ENCODE data around the gene KRT36. TPM values are rescaled to one million over a fixed set of nuclear protein-coding genes. Genes with fewer than 3 reads are reported as not detected.

Gene KRT36
- total and polyA plus RNA-seq, 2 of the 8 experiments (the other 6 are each of a cell fraction or from before 2014, with no cell fraction given), result not detected

DNA sequence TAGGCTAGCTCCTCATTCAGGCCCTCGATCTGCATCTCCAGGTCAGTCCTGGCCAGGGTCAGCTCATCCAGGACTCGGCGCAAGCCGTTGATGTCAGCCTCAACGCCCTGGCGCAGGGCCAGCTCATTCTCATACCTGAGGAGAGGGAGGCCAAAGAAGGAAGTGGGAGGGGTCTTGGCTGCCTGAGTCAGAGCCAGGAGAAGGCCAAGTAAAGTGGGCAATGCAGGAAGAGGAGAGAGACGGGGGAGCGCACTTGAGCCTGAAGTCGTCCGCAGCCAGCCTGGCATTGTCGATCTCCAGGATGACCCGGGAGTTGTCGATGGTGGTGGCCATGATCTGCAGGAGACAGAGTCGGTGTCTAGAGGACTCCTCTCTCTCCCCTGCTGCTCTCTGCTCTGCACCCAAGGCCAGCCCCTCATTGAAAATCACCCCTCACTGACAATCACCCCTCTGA lies 27.1 kb upstream of the KRT36 start:
- H3K4me2 ChIP-seq (ENCODE audit: insufficient read depth in 1 of 2, low read depth in 2 of 2, low read length in 2 of 2), result no peak overlapping the region
- H2AK5ac ChIP-seq (ENCODE audit: low read depth, low read length), result no peak overlapping the region
- no peak overlapping the region for H3K14ac ChIP-seq (ENCODE audit: insufficient read length)
- no peak for FAIRE-seq
- no peak overlapping the region for H2BK120ac ChIP-seq (replicated peaks; ENCODE audit: low read depth, low read length)
- no peaks in the 10 kb centered on the region; a peak in 1 of 7 replicates for H3K27me3 ChIP-seq (replicated peaks in 1 of 4; ENCODE audit: control insufficient read depth in 3 of 4, extremely low read depth in 1 of 4, insufficient read depth in 3 of 4, low read length in 3 of 4)
- no peak overlapping the region for H2BK20ac ChIP-seq (ENCODE audit: low read length)
- H4K91ac ChIP-seq (replicated peaks; ENCODE audit: insufficient read length, low read length), result no peak overlapping the region
- H4K5ac ChIP-seq (ENCODE audit: insufficient read length, low read depth, low read length), result no peak overlapping the region
- H3K23me2 ChIP-seq (ENCODE audit: low read depth, low read length), result no peaks in the 10 kb centered on the region; the same call in 1 of the 2 replicates
- H3K23ac ChIP-seq (ENCODE audit: insufficient read length), result no peak overlapping the region
- TF ChIP-seq EP300 (IDR thresholded peaks at IDR 0.05; ENCODE audit: borderline replicate concordance in 1 of 2, low read depth in 2 of 2, low read length in 2 of 2), result no peak
- no peak for TF ChIP-seq RFX5 (IDR thresholded peaks at IDR 0.05; ENCODE audit: borderline replicate concordance, low read depth, low read length)
- TF ChIP-seq TAF7 (optimal IDR thresholded peaks at IDR 0.05; ENCODE audit: borderline replicate concordance, low read depth, low read length), result no peak
- TF ChIP-seq BCL11A (IDR thresholded peaks at IDR 0.05; ENCODE audit: low read depth in 2 of 2, low read length in 2 of 2), result no peak
- no peak overlapping the region for H3K4me3 ChIP-seq (ENCODE audit: extremely low read depth in 1 of 4, insufficient read depth in 2 of 4, low read depth in 3 of 4, low read length in 4 of 4)
- H4K8ac ChIP-seq (ENCODE audit: extremely low read depth, insufficient read depth, low read length), result no peak overlapping the region
- H3K9me3 ChIP-seq (ENCODE audit: insufficient read depth in 2 of 2, low read depth in 1 of 2, low read length in 1 of 2), result no peaks in the 10 kb centered on the region
- H3K36me3 ChIP-seq (ENCODE audit: control insufficient read depth in 2 of 4, insufficient read depth in 4 of 4, low read length in 3 of 4), result no peaks in the 10 kb centered on the region
- ChIA-PET POLR2A (ENCODE audit: partially characterized antibody) (interaction anchor here (8.0 kb wide), 1 partner anchor 12 kb away, joined by 69 read pairs; the partner anchor contains the start of gene KRT19), CTCF (ENCODE audit: partially characterized antibody) (interaction anchor here (0.8 to 4.3 kb wide), 6 partner anchors 11 to 150 kb away, joined by 3 to 30 read pairs (median 3); partner anchors contain the start of gene KRT19)
- H3K79me1 ChIP-seq (ENCODE audit: low read depth, low read length), result no peaks in the 10 kb centered on the region
- H3K9ac ChIP-seq (replicated peaks in 1 of 4; ENCODE audit: extremely low read depth in 1 of 4, low read depth in 3 of 4, low read length in 3 of 4), result no peak overlapping the region
- no peak overlapping the region for H2AFZ ChIP-seq (ENCODE audit: low read length)
- H3K56ac ChIP-seq (replicated peaks; ENCODE audit: insufficient read length, low read depth, low read length), result no peak overlapping the region
- H2BK5ac ChIP-seq (ENCODE audit: low read depth, low read length), result no peak overlapping the region
- 93% methylated on average over 12 of the region's 14 CpGs; no CpG with 5 or more reads in 1 of the 2 experiments for WGBS, 2 experiments (ENCODE audit: extremely low coverage in 1 of 2, insufficient coverage in 1 of 2, insufficient read length in 1 of 2, insufficient replicate concordance in 2 of 2, low coverage in 1 of 2, low lambda C conversion rate in 2 of 2, missing lambda C conversion rate in 1 of 2)
- no peak overlapping the region for H3K27ac ChIP-seq (ENCODE audit: low read depth, low read length)
- no peak overlapping the region for H3K4ac ChIP-seq (replicated peaks; ENCODE audit: insufficient read length, low read depth, low read length)
- no peak overlapping the region for H2BK15ac ChIP-seq (ENCODE audit: low read length)
- DNase-seq (ENCODE audit: low read depth in 1 of 2, low spot score in 2 of 2), result no peak
- H3K18ac ChIP-seq (ENCODE audit: extremely low read depth, low read length), result no peak overlapping the region
- H4K20me1 ChIP-seq (replicated peaks in 1 of 2; ENCODE audit: control insufficient read depth in 1 of 2, insufficient read depth in 2 of 2, low read length in 2 of 2), result no peaks in the 10 kb centered on the region
- H2BK12ac ChIP-seq (ENCODE audit: low read depth, low read length), result 0 out of 2 replicates have a peak overlapping the region, but pooled peaks have one; percentile 7
- H3K79me2 ChIP-seq (ENCODE audit: control insufficient read depth in 1 of 2, insufficient read depth in 2 of 2, low read length in 2 of 2), result no peaks in the 10 kb centered on the region
- peaks cover 0 to 11% (median 3%) of the 10 kb centered on the region in 4 experiments; a peak in 5 of 7 replicates for H3K4me1 ChIP-seq (replicated peaks in 1 of 4; ENCODE audit: control insufficient read depth in 3 of 4, insufficient read depth in 4 of 4, low read length in 3 of 4)
